Karpas-422 (cell line): Measurements from ENCODE around the gene ABTB1. TPM values are rescaled to one million over a fixed set of nuclear protein-coding genes. Genes with fewer than 3 reads are reported as not detected.

Experiments
- DNase-seq: peaks from one replicate; pipeline ENCODE4 v3.0.0-alpha.2; 2015
- H2AFZ ChIP-seq: fragments of 200-600 bp; sonication (generic); 2 replicates; pipeline ENCODE4 v1.6.1; 2014; ENCODE audit warnings: antibody characterized with exemption, low read length, mixed read lengths
- H3K27ac ChIP-seq: fragments of 200-600 bp; sonication (generic); 2 replicates; pipeline ENCODE4 v1.5.1; 2014; ENCODE audit warnings: mild to moderate bottlenecking, low read length, moderate library complexity
- H3K27me3 ChIP-seq: fragments of 200-600 bp; sonication (generic); 2 replicates; pipeline ENCODE4 v1.6.1; 2014; ENCODE audit warnings: low read length, mixed read lengths
- H3K36me3 ChIP-seq: fragments of 200-600 bp; sonication (generic); 2 replicates; pipeline ENCODE4 v1.6.1; 2014; ENCODE audit warnings: low read length, mixed read lengths; ENCODE audit not compliant: insufficient read depth
- H3K4me1 ChIP-seq: fragments of 200-600 bp; sonication (generic); 2 replicates; pipeline ENCODE4 v1.6.1; 2014; ENCODE audit warnings: mild to moderate bottlenecking, low read length, mixed read lengths
- H3K4me2 ChIP-seq: fragments of 200-600 bp; sonication (generic); 2 replicates; pipeline ENCODE4 v1.6.1; 2014; ENCODE audit warnings: low read length, low read depth, mild to moderate bottlenecking; ENCODE audit not compliant: poor library complexity, severe bottlenecking
- H3K4me3 ChIP-seq: fragments of 200-600 bp; sonication (generic); 2 replicates; pipeline ENCODE4 v1.5.1; 2014; ENCODE audit warnings: mild to moderate bottlenecking, antibody characterized with exemption, low read length, mixed read lengths
- H3K79me2 ChIP-seq: fragments of 200-600 bp; sonication (generic); 2 replicates; pipeline ENCODE4 v1.6.1; 2014; ENCODE audit warnings: mild to moderate bottlenecking, low read length, mixed read lengths
- H3K9ac ChIP-seq: fragments of 200-600 bp; sonication (generic); 2 replicates; pipeline ENCODE4 v1.6.0; 2014; ENCODE audit warnings: low read length
- H3K9me2 ChIP-seq: fragments of 200-600 bp; sonication (generic), shearing (Covaris generic); replicated peaks from 2 replicates; pipeline ENCODE4 v1.6.0; 2014; ENCODE audit warnings: mild to moderate bottlenecking, low read length, moderate library complexity; ENCODE audit not compliant: insufficient read depth
- H3K9me3 ChIP-seq: fragments of 300-700, 200-600 bp; sonication (generic); 2 replicates; pipeline ENCODE4 v1.6.1; 2014; ENCODE audit warnings: low read length, mixed read lengths
- H4K20me1 ChIP-seq: fragments of 200-600 bp; sonication (generic); 2 replicates; pipeline ENCODE4 v1.6.1; 2014; ENCODE audit warnings: mild to moderate bottlenecking, antibody characterized with exemption, low read length, low read depth; ENCODE audit not compliant: insufficient read depth
- total RNA-seq: library from RNA; depleted of rRNA; stranded (reverse); fragments of >200 nt; shearing (Covaris generic); gene quantifications from 2 replicates; pipeline ENCODE4 v1.2.3, GENCODE V29; 2014; ENCODE audit warnings: low replicate concordance

Gene ABTB1
- total RNA-seq, 1 experiment from 2014 or later: 25.5 TPM

DNA sequence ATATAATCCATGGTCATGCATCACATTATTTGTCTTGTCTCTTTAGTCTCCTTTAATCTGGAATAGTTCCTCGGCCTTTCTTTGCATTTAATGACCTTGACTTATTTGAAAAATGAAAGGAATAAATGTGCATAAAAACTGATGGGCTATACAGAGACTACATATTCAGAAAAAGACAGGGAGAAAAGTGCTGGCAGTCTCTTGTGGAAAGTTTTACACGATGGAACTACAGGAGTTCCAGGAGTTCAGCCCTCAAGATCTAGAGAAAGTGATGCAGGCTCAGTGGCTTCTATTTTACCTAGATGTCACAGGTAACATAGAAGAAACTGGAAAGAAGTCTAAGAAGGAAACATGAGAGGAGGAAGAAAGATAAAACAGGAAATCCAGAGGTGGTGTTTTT lies 7.6 kb upstream of the ABTB1 start:
- H3K36me3 ChIP-seq: 0 out of 2 replicates have a peak, but pooled peaks cover 4% of the 10 kb centered on the region
- no peak overlapping the region for H3K27ac ChIP-seq
- no peaks in the 10 kb centered on the region for H3K9me2 ChIP-seq
- peaks cover 5% of the 10 kb centered on the region; the same call in 1 of the 2 replicates for H3K4me1 ChIP-seq
- H3K9me3 ChIP-seq: no peaks in the 10 kb centered on the region
- no peak overlapping the region for H3K4me3 ChIP-seq
- H4K20me1 ChIP-seq: no peaks in the 10 kb centered on the region
- no peak overlapping the region for H3K4me2 ChIP-seq
- H3K79me2 ChIP-seq: no peaks in the 10 kb centered on the region
- DNase-seq: no peak
- no peaks in the 10 kb centered on the region for H3K27me3 ChIP-seq
- no peak overlapping the region for H3K9ac ChIP-seq
- H2AFZ ChIP-seq: no peak overlapping the region

DNA sequence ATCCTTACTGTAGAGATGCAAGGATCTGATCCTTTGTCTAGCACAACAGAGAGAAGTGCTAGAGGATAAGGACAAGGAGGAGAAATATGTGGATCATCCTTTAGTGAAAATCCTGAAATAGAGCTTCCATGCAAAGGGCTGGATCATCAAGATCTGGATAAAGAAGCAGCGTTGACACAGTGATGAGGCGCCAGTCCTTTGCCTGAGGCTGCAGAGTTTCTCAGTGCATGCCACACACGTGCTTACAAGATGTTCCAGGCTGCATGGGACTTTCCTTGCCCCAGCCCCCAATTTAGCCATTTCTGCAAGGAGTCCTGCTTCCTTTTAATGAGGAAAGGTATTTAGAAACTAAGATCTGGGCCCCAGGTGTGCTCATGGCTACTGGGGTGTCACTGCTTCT lies 7.2 kb upstream of the ABTB1 start:
- Histone ChIP-seq H3K79me2 (no peaks in the 10 kb centered on the region), H3K27me3 (no peaks in the 10 kb centered on the region), H4K20me1 (no peaks in the 10 kb centered on the region), H3K4me2 (no peak overlapping the region), H3K4me1 (peaks cover 5% of the 10 kb centered on the region; the same call in 1 of the 2 replicates), H2AFZ (no peak overlapping the region), H3K27ac (no peak overlapping the region), H3K9ac (no peak overlapping the region), H3K36me3 (0 out of 2 replicates have a peak, but pooled peaks cover 4% of the 10 kb centered on the region), H3K9me2 (no peaks in the 10 kb centered on the region), H3K9me3 (no peaks in the 10 kb centered on the region), H3K4me3 (no peak overlapping the region)
- DNase-seq: no peak

DNA sequence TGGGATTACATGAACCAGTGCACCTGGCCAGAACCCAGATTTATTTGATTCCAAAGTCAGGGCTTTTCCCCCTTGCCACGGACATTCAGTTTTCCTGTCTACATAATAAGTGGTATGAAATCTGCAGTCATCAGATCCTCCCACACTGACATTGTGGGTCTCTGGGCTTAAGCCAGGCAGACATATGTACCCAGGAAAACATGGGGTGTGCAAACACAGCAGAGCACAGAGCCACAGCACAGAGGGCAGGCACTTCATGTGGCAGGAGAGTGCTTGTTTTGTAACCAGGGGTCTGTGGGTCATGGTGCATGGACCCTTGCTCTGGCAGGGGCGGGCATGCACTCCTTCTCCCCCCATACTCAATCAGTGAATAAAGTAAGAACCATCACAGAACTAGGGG lies 6.1 kb upstream of the ABTB1 start:
- Histone ChIP-seq H3K9ac (no peak overlapping the region), H3K79me2 (no peaks in the 10 kb centered on the region), H3K4me3 (no peak overlapping the region), H3K4me2 (no peak overlapping the region), H3K27me3 (no peaks in the 10 kb centered on the region), H3K36me3 (0 out of 2 replicates have a peak, but pooled peaks cover 4% of the 10 kb centered on the region), H4K20me1 (no peaks in the 10 kb centered on the region), H3K9me3 (no peaks in the 10 kb centered on the region), H3K9me2 (no peaks in the 10 kb centered on the region), H2AFZ (no peak overlapping the region), H3K27ac (no peak overlapping the region), H3K4me1 (peaks cover 11% of the 10 kb centered on the region)
- no peak for DNase-seq

- H2AFZ ChIP-seq: no peak overlapping the region
- H3K9me3 ChIP-seq: no peaks in the 10 kb centered on the region
- no peaks in the 10 kb centered on the region for H3K79me2 ChIP-seq
- H3K4me3 ChIP-seq: no peak overlapping the region
- no peak overlapping the region for H3K27ac ChIP-seq
- no peaks in the 10 kb centered on the region for H4K20me1 ChIP-seq
- 0 out of 2 replicates have a peak, but pooled peaks cover 4% of the 10 kb centered on the region for H3K36me3 ChIP-seq
- H3K9ac ChIP-seq: no peak overlapping the region
- no peaks in the 10 kb centered on the region for H3K9me2 ChIP-seq
- H3K4me1 ChIP-seq: peaks cover 17% of the 10 kb centered on the region
- DNase-seq: no peak
- H3K27me3 ChIP-seq: no peaks in the 10 kb centered on the region
- H3K4me2 ChIP-seq: no peak overlapping the region
These were observed 5.6 kb upstream of the ABTB1 start for GRCh38 chr3:127667119-127667681.

- no peaks in the 10 kb centered on the region for H4K20me1 ChIP-seq
These were observed 3.8 kb upstream of the ABTB1 start for GRCh38 chr3:127668906-127669305.

GRCh38 chr3:127669541-127670228 lies 3.1 kb upstream of the ABTB1 start:
- H2AFZ ChIP-seq: no peak overlapping the region
- H3K9ac ChIP-seq: no peak overlapping the region
- no peaks in the 10 kb centered on the region for H3K9me3 ChIP-seq
- H3K36me3 ChIP-seq: 0 out of 2 replicates have a peak, but pooled peaks cover 4% of the 10 kb centered on the region
- no peaks in the 10 kb centered on the region for H4K20me1 ChIP-seq
- no peak overlapping the region for H3K4me3 ChIP-seq
- no peaks in the 10 kb centered on the region for H3K9me2 ChIP-seq
- peaks cover 28% of the 10 kb centered on the region for H3K4me1 ChIP-seq
- H3K79me2 ChIP-seq: peaks cover 9% of the 10 kb centered on the region
- no peaks in the 10 kb centered on the region for H3K27me3 ChIP-seq
- no peak for DNase-seq
- H3K27ac ChIP-seq: no peak overlapping the region
- H3K4me2 ChIP-seq: no peak overlapping the region

More at GRCh38 chr3:127668906-127669305, 3.8 kb upstream of the ABTB1 start:
- Histone ChIP-seq H3K9ac (no peak overlapping the region), H3K4me3 (no peak overlapping the region), H3K9me2 (no peaks in the 10 kb centered on the region), H3K9me3 (no peaks in the 10 kb centered on the region), H3K27me3 (no peaks in the 10 kb centered on the region), H3K4me1 (peaks cover 24% of the 10 kb centered on the region), H3K27ac (no peak overlapping the region), H3K79me2 (peaks cover 6% of the 10 kb centered on the region), H3K36me3 (0 out of 2 replicates have a peak, but pooled peaks cover 4% of the 10 kb centered on the region), H3K4me2 (no peak overlapping the region), H2AFZ (no peak overlapping the region)
- no peak for DNase-seq

DNA sequence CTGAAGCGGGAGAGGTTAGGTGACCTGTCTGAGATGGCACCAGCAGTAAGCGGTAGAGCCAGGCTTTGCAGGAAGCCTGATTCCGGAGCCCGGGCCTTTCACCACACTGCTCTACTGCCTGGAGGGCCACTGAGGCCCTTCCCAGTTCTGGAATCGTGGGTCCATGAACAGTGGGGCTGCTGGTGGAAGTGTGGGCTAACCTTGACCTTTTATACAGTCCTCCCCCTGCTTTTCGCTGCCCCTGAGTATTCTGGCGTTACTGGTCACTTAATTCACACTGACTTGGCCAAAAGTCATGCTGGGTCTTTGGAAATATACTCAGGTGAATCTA lies 2.6 kb upstream of the ABTB1 start:
- Histone ChIP-seq H3K4me1 (peaks cover 27% of the 10 kb centered on the region), H3K9ac (no peak overlapping the region), H3K4me2 (no peak overlapping the region), H3K27ac (no peak overlapping the region), H3K27me3 (no peaks in the 10 kb centered on the region), H2AFZ (no peak overlapping the region), H3K36me3 (0 out of 2 replicates have a peak, but pooled peaks cover 4% of the 10 kb centered on the region), H3K9me2 (no peaks in the 10 kb centered on the region), H4K20me1 (no peaks in the 10 kb centered on the region), H3K79me2 (peaks cover 9% of the 10 kb centered on the region), H3K4me3 (no peak overlapping the region), H3K9me3 (no peaks in the 10 kb centered on the region)
- DNase-seq: no peak

GRCh38 chr3:127670761-127671522 lies 1.8 kb upstream of the ABTB1 start:
- Histone ChIP-seq H4K20me1 (no peaks in the 10 kb centered on the region), H3K4me1 (peaks cover 27% of the 10 kb centered on the region), H3K27me3 (no peaks in the 10 kb centered on the region), H2AFZ (no peak overlapping the region), H3K9me2 (no peaks in the 10 kb centered on the region), H3K4me2 (peak overlapping the region; percentile 97), H3K9me3 (no peaks in the 10 kb centered on the region), H3K79me2 (peaks cover 9% of the 10 kb centered on the region), H3K36me3 (0 out of 2 replicates have a peak, but pooled peaks cover 2% of the 10 kb centered on the region), H3K9ac (peak overlapping the region; percentile 95), H3K4me3 (peak overlapping the region; percentile 91), H3K27ac (no peak overlapping the region)
- no peak for DNase-seq
